Measurements from ENCODE around the gene KCNJ12. TPM values are rescaled to one million over a fixed set of nuclear protein-coding genes. Genes with fewer than 3 reads are reported as not detected.
"Not testable (repeated sequence)": the region's sequence is repeated elsewhere in the genome, so short reads cannot be mapped to it uniquely, and the experiment has no call there.

KCNJ12 gene
- total RNA-seq, 1 donor from 2014 or later = 1.7 TPM

DNA sequence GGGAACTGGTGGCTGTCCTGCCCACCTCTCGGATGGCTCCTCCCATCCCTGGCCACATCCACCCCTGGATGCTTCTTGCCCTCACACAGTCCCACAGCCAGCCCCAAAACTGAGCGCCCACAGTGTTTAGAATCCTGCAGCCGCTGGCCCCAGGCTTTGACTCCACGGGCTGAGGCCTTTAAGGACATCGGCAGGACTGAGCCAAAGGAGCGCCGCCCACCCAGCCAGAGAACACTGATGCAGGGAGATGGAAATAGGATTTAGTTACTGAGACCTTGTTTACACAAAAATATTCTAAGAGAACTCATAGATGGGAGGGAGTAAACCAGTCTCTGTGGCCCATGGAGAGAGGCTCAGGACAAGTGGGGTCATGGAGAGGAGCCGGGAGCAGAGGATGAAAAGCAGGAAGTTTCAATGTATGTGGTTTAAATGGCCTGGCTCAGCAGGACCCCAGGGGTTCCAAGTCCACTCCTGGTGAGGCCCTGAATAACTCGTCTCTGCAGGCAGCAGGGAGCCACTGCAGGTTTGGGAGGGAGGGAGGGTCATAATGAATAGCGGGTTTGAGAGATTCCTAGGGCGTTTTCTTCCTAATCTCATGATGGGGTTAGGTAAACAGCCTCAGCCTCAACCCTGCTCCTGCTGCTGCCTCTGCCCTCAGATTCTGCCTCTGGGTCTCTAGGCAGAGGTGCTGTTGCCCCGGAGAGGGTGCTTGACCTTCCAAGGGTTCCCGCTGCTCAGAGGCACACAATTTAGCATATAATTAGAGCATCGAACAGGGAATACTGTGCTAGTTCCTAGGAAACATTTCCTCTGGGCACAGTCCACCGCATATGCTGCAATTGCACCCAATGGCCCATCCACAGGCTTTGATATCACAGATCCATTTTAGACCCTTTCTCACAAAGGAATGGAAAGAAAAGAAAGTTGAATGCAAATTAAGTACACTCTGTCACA is 61.0 kb downstream of the KCNJ12 start:
- not testable (repeated sequence) for DNase-seq (ENCODE audit: low spot score); ATAC-seq

DNA sequence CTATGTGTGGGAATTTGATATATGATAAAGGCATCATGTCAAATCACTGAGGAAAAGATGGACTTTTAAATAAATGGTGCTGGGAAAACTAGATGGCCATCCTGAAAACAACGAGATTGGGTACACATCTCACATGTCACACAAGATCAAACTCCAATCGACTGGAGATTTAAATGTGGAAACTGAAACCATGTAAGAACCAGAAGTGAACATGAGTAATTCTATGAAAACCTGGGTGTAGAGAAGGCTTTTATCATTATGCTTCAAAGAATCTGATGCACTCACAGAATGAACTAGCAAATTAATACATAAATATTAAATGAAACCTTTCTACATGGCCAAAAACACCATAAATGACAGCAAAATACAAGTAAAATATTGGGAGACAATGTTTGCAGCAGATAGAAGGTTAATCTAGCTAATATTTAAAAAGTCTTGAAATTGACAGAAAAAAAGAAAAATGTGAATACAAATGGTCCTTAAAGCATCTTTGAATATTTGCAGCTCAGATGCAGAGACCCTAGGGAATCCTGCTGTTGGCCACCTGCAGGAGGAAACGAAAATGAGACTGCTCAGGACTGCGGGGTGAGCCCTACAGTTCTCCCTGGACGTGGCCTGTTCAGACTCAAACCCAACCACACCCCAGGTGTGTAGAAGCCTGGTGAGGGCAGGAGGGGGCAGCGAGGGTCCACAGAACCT is 62.3 kb downstream of the KCNJ12 start:
- not testable (repeated sequence) for ATAC-seq; DNase-seq (ENCODE audit: low spot score)

DNA sequence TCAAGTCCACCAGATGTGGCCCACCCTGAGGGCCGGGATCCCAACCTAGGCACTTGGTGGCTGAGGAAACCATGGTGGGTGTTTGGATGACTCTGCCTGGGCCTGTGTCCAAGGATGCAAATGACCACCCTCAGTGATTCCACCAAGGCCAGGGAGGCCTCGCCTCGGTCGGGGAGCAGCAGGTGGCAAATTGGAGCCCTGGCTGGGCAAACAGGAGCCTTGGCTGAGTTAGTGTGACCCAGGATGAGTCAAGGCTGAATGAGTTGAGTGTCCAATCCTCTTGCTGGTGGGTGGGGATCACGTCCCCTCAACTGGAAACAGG is 62.8 kb downstream of the KCNJ12 start:
- DNase-seq (ENCODE audit: low spot score) = not testable (repeated sequence)

DNA sequence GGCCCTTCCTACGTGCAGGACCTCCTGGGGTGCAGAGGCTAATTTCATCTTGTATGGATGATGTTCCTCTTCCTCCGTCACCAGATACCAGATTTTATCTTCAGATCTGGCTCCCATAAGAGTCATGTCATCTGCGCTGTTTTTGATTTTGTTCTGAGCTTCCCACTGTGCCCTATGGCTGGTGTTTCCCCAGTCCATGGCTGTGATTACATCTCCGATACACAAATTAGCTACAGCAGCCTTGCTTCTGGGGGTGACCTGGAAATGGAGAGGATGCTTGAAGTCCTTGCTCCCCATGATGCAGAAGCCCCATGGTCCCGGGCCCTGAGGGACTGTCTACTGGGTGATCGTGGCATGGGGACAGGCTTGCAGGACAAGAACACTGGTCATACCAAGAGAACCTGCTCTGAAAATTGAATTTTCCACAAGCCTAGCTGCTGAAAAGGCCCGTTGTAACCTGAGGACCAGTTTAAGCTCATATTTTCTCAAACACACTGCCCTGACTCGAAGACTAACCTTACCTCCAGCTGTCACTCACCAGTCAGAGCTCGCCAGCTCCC is 69.0 kb downstream of the KCNJ12 start:
- ATAC-seq (no peak), DNase-seq (ENCODE audit: low spot score) (no peak)

More for the DNA sequence above, 62.8 kb downstream of the KCNJ12 start:
- ATAC-seq = not testable (repeated sequence)

DNA sequence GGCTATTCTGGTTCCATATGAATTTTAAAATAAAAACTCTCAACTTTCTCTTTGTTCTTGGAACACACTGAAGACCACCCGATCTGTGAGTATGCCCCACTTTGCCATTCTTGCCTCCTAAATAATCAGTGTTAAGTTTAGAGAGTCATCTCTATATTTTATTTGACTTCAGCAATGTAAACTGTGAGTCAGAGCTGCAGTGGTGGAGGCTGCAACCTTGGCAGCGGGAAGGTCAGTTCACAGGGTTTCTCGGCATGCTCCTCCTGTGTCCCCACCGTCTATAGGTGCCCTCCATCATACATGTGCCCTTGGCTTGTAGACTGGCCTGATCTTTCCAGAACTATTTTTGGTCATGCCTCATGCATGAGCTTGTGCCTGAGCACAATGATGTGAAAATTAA is 71.4 kb downstream of the KCNJ12 start:
- not testable (repeated sequence) for ATAC-seq; DNase-seq (ENCODE audit: low spot score)

DNA sequence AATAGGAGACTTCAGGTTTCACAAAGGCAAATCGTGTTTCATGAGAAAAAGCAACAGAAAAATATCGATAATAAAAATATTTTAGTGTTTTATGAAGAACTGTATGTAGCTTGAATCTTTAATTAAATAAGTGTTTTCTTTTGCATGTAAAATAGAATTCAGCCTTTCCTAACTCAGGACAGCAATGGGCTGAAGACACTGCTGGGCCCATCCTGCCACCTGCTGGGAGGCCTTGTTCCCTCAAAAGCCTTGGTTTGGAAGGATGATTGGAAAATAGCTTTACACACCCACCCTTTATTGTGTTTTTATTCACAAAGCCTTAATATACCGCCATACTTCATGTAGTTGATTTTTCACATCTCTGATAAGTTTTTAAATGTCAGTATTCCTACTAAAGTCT is 73.7 kb downstream of the KCNJ12 start:
- not testable (repeated sequence) for DNase-seq (ENCODE audit: low spot score)
- ATAC-seq = peak; percentile 77

DNA sequence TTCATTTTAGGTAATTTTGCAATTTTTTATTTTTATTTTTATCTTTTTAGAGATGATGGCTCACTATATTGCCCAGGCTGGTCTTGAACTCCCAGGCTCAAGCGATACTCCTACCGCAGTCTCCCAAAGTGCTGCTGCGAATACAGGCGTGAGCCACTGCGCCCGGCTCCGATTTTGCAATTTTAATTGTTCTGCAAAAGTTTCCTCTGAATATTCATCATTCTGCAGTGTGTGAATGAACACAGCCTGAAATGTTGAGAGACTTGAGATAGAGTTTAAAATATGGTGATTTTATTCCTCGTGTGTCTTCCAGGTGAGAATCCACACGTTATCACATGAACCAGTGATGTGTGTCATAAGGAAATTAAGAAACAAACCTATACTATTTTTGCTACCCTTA is 75.8 kb downstream of the KCNJ12 start:
- ATAC-seq (no peak), DNase-seq (ENCODE audit: low spot score) (no peak)

DNA sequence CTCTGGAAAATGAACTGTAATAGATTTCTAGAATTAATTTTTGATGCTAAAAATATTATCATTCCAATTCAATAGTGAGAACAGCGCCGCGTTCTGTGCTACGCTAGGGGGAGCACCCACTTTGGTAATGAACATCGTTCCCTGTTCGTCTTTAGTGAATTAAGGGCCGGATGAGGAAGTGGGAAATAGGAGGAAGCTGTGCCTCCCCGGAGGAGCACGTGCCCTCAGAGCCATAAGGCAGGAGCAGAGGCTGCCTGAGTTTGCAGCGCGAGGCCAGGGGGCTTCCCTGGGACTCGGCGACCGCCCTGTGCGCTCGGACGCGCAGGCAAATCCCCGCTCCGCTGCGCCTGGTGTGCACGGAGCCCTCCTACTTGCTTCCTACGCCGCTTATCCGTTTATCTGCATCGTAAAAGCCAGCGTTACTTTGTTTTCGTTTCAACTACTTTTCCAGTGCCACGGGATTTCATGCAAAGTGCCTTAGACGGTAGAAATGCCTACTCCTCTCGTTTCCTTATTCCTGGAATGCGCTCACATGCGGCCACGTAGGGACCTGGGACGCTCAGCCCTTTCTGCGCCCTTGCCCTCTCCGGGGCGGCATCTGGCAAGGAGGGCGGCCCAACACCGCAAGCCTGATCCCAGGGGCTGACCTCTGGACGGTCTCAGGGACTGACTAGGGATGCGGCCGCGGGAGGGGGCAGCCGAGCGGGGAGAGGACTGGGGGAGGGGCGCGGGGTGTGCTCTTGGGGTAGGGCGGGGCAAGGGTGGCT is 76.4 kb downstream of the KCNJ12 start:
- ATAC-seq = peak; percentile 65
- DNase-seq (ENCODE audit: low spot score) = peak; percentile 60

DNA sequence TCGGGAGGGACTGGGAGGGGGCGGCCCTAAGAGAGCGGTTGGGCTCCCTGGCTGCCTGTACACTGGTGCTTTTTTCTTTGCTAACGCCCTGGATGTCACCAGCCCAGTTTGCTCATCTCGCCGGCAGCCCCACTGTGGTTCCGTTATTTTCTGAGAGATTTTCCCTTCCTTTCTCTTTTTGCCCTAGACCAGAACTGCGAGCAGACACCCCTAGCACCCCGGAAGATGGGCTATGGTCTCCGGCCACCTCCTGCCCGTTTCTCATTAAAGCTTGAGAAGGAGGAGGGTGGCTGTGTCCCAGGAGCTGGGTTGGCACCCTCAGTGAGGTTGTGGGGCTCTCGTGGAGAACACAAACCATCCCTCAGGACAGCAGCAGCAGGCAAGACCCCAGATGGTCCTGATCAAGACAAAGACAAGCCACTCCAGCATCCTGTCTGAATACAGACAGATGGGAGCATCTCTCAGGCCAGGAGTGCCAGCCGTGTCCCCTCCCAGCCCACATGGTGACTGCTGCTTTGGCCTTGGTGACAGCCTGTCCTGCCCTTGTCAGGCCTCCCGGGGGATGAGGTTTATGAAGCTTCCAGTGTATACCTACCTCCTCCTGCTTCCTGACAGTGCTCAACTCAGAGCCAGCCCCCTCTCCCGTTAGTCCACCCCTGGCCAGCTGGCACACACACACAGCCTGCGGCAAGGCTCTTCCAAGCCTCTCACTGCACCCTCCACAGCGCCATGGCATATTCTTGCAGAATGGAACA is 77.2 kb downstream of the KCNJ12 start:
- DNase-seq (ENCODE audit: low spot score) = no peak
- no peak for ATAC-seq

DNA sequence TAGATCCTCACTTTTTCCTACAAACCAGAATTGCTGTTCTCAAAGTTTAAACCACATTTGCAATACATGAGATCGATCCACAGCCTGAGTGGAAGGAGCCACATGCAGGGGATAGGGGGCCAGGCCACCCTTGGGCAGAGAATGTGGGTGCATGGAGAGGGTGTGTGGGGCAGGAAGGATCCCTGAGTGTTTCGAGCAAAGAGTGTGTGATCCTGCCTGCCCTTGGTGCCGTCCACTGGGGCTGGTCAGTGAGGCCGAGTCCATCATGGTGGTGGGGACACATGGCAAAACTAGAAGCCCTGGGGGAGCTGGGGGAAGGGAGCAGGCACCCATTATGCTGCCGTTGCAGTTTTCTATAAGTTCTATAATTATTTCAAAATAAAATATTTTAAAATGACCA is 77.8 kb downstream of the KCNJ12 start:
- ATAC-seq; DNase-seq (ENCODE audit: low spot score): not testable (repeated sequence)

DNA sequence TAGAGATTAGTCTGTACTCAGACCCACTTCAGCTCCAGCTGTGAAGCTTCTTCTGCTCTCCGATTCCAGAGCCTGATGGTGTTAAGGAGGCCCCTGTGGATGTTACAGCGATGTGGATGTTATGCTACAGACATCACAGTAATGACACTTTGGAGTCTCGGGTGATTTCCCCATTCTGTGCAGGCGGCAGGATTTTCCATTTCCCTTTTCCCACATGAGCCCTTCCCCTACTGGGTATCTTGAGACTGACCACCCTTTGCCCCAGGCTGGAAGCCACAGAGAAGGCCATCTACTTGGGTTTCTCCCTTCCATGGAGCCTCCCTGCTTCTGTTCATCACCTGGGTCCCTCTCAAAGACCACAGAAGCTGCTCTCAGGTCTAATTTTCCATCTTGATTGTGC is 78.3 kb downstream of the KCNJ12 start:
- DNase-seq (ENCODE audit: low spot score) = no peak
- no peak for ATAC-seq

DNA sequence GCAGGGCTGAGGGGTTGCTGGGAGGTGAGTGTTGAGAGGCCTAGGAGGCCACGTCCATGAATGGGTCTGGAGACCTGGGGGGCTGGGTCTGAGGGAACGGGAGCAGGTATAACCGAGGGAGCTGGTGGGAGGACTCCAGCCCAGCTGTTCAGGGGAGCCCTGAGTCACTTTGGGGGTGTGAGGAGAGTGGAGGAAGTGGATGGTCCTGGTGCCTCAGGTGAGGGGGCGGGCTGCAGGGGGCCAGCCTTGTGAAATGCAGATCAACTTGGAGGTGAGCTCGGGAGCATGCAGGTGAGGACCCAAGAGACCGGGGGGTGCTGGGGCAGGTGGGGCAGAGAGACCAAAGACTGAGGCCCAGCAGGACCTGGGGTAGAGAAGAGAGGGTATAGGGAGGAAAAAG is 79.6 kb downstream of the KCNJ12 start:
- DNase-seq (ENCODE audit: low spot score) (no peak), ATAC-seq (no peak)

DNA sequence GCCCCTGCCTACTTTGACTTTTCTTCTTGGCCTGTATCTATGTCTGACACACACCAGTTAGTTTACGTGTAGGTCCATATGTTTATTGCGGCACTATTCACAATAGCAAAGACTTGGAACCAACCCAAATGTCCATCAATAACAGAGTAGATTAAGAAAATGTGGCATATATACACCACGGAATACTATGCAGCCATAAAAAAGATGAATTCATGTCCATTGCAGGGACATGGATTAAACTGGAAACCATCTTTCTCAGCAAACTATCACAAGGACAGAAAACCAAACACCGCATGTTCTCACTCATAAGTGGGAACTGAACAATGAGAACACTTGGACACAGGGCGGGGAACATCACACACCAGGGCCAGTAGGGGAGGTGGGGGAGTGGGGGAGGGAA is 80.3 kb downstream of the KCNJ12 start:
- not testable (repeated sequence) for DNase-seq (ENCODE audit: low spot score); ATAC-seq

DNA sequence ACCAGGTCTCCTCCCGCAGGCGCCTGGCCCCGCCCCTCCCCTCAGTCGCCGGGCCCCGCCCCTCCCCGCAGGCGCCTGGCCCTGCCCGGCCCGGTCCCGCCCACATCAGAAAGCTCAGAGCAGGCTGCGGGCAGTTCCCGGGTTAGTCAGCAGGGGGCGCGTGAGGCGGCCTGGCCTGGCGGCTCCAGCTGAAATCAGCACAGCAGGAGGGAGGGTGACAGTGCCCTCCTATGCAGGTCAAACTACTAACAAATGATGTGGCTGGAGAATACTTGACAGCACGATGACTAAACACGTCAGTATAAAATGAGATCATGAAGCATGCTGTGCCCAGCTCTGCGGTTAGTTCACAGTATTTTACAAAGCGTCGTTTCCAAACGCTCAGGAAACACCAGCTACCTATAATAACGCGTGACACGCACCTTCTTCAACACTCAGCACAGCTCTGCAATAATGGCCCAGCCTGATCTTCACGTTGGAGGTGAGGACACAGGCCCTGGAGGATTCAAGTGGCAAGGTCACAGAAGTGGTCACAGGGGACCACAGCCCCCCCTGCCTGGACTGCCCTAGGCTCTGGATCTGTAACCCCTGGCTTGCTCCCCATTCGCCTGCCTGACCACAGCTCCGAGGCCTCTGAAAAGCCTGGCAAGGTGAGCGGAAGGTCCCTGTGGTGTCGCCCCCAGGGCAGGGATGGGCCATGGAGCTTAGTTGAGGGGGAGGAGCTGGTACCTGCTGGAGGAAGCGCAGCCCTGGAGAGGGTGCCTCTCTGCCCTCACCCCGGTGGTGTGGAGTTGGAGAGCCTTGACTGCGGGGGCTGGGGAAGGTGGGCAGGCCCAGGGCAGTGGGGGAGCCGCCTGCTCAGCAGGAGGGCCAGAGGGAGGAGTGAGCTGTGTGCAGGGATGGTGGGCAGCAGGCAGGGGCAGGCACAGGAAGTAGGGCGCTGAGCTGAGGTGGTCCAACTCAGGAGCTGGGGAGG is 81.2 kb downstream of the KCNJ12 start:
- ATAC-seq (peak; percentile 98), DNase-seq (ENCODE audit: low spot score) (peak; percentile 94)

DNA sequence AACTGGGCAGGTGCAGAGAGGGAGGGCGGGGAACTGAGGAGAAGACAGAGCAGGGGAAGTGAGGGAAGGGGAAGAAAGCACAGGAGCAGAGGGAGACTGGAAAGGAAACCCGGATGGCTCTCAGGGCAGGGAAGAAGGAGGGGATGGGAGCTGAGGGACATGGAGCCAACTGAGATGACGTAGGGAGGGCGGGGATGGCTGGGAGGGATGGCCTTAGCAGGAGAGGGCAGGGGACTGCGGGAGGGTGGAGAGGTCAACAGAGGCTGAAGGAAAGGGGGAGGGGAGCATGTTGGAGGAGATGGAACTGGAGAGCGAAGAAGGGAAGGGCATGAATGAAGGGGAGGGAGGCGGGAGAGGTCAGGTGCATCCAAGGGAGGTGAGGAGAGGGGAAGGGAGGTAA is 81.9 kb downstream of the KCNJ12 start:
- ATAC-seq = no peak
- no peak for DNase-seq (ENCODE audit: low spot score)

DNA sequence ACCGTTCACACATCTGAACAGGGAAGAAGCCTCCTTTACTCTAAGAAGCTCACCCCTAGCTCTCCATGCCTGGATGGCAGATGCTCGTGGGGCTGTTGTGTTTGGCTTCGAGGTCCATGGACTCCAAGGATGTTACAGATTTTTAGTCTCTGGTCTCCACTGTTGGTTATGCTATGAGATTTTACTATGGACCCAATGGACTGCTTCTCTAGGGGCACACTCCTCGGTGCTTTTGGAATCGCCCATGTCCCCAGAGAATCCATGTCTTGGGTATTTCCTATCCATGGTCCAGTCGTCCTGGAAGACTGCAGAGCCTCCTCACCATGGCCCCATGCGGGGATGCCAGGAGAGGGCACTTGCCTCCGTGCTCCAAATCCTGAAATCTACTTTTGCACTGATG is 83.4 kb downstream of the KCNJ12 start:
- no peak for ATAC-seq
- DNase-seq (ENCODE audit: low spot score) = no peak

DNA sequence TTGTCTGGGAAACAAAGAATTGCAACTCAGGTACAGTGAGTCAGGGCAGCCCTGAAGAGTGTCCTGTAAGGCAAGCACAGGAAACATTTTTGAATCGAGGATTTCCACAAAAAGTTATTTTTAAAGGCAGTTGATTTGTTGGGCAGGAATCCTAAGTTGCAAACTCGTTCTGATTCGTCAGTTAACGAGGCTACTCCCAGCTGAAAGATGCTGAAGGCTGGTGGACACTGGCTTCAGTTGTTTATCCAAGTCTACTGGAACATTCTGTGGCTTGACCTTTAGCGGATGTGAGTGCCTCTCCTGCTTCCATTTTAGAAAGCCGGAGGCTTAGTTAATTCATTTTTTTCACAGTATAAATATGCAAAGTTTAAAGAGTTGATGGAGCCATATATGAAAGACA is 84.2 kb downstream of the KCNJ12 start:
- no peak for ATAC-seq
- DNase-seq (ENCODE audit: low spot score) = no peak

DNA sequence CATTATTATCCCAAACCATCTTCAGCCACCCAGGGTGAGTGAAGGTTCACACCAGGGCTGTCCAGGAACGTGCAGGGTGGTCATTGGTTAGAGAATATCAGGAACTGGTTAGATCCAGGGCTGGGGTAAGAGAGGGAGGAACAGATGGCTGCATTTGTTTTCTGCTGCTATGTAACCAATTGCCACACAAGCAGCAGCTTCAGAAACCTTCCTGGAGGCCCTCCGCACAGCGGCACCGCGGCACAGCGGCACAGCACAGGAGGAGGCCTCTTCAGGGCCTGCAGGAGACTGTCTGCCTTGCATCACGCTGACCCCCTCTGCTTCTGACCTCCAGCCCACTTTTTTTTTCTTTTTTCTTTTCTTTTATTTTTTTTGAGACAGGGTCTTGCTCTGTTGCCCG is 86.1 kb downstream of the KCNJ12 start:
- DNase-seq (ENCODE audit: low spot score) (no peak), ATAC-seq (no peak)

DNA sequence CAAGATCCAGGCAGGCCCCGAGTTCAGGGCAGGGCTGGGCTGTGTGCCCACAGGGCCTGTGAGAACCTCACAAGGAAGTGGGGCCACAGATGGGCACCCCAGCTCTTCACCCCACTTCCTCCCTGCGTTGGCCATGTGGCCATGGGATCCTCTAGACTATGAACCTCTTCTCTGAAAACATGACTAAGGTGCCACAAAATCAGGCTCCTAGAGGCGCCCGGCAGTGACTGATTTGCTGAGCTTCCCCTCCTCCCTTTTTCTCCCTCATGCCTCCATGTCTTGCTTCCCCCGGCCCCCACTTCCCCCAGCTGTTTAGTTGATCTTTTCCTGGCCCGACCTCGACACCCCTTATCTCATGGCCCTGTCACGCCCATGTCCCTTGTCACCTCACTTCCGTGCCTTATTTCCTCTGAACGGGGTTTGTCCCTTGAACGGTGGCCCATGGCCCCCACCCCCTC is 87.1 kb downstream of the KCNJ12 start:
- ATAC-seq (no peak), DNase-seq (ENCODE audit: low spot score) (no peak)
